Endothelial cell (in vitro differentiated cells): Measurements from ENCODE around the gene TERC. TPM values are rescaled to one million over a fixed set of nuclear protein-coding genes. Genes with fewer than 3 reads are reported as not detected.

ENCODE experiments used
- DNase-seq: peaks from one replicate; pipeline ENCODE4 v3.0.0; 2021; ENCODE audit warnings: low spot score
- H3K27ac Mint-ChIP-seq: one replicate; pipeline ENCODE4 v1.8.0; 2021; ENCODE audit warnings: mixed read lengths, inconsistent platforms; ENCODE audit not compliant: unreplicated experiment
- H3K27me3 Mint-ChIP-seq: one replicate; pipeline ENCODE4 v1.8.0; 2021; ENCODE audit warnings: mild to moderate bottlenecking, moderate library complexity, mixed read lengths, inconsistent platforms; ENCODE audit not compliant: unreplicated experiment
- H3K36me3 Mint-ChIP-seq: one replicate; pipeline ENCODE4 v1.8.0; 2021; ENCODE audit warnings: mild to moderate bottlenecking, low read depth, mixed read lengths, inconsistent platforms; ENCODE audit not compliant: unreplicated experiment
- H3K4me1 Mint-ChIP-seq: one replicate; pipeline ENCODE4 v1.8.0; 2021; ENCODE audit warnings: mild to moderate bottlenecking, mixed read lengths, inconsistent platforms; ENCODE audit not compliant: unreplicated experiment
- H3K4me3 Mint-ChIP-seq: one replicate; pipeline ENCODE4 v1.8.0; 2021; ENCODE audit warnings: mild to moderate bottlenecking, mixed read lengths, inconsistent platforms; ENCODE audit not compliant: unreplicated experiment
- H3K9me3 Mint-ChIP-seq: one replicate; pipeline ENCODE4 v1.8.0; 2021; ENCODE audit warnings: mixed read lengths, inconsistent platforms; ENCODE audit not compliant: unreplicated experiment
- CTCF ChIP-seq: fragments of 200-600 bp; sonication (generic); IDR thresholded peaks from one replicate; pipeline ENCODE4 v1.5.0; 2021; ENCODE audit warnings: antibody characterized with exemption; ENCODE audit not compliant: unreplicated experiment
- total RNA-seq: library from RNA; stranded (reverse); fragmentation: NEBNext Ultra II Directional; extraction: Animal tissue kit (Norgen Biotek cat#: 25700); gene quantifications from one replicate; pipeline ENCODE4 v1.2.1, GENCODE V29; 2021; ENCODE audit not compliant: unreplicated experiment

TERC gene
- total RNA-seq, 1 donor from 2014 or later = 3.2 TPM

- Mint-ChIP-seq H3K36me3 (peaks cover 10% of the 10 kb centered on the region), H3K4me3 (no peak overlapping the region)
Observed at GRCh38 chr3:169760479-169760878, 4.4 kb downstream of the TERC start.

GRCh38 chr3:169759256-169759655 lies 5.6 kb downstream of the TERC start:
- Mint-ChIP-seq H3K4me3 (no peak overlapping the region), H3K27ac (no peak overlapping the region), H3K4me1 (peaks cover 2% of the 10 kb centered on the region), H3K36me3 (peaks cover 4% of the 10 kb centered on the region), H3K27me3 (peaks cover 3% of the 10 kb centered on the region), H3K9me3 (no peaks in the 10 kb centered on the region)
- DNase-seq = no peak
- no peak for TF ChIP-seq CTCF

More at GRCh38 chr3:169760479-169760878, 4.4 kb downstream of the TERC start:
- no peak for DNase-seq
- Mint-ChIP-seq H3K27ac (no peak overlapping the region), H3K27me3 (peaks cover 6% of the 10 kb centered on the region), H3K4me1 (peaks cover 5% of the 10 kb centered on the region), H3K9me3 (no peaks in the 10 kb centered on the region)
- TF ChIP-seq CTCF = no peak

GRCh38 chr3:169758359-169758994 lies 6.4 kb downstream of the TERC start:
- Mint-ChIP-seq H3K36me3 (no peaks in the 10 kb centered on the region), H3K27me3 (peaks cover 2% of the 10 kb centered on the region), H3K27ac (no peak overlapping the region), H3K9me3 (no peaks in the 10 kb centered on the region), H3K4me3 (no peak overlapping the region), H3K4me1 (no peaks in the 10 kb centered on the region)
- DNase-seq = no peak
- no peak for TF ChIP-seq CTCF

GRCh38 chr3:169755488-169755887 lies 9.4 kb downstream of the TERC start:
- TF ChIP-seq CTCF = no peak
- Mint-ChIP-seq H3K4me3 (no peak overlapping the region), H3K36me3 (no peaks in the 10 kb centered on the region), H3K27ac (no peak overlapping the region), H3K27me3 (peaks cover 2% of the 10 kb centered on the region), H3K9me3 (no peaks in the 10 kb centered on the region), H3K4me1 (peaks cover 4% of the 10 kb centered on the region)
- DNase-seq = no peak

- H3K4me1 Mint-ChIP-seq = peaks cover 4% of the 10 kb centered on the region
- no peak for DNase-seq
- peaks cover 2% of the 10 kb centered on the region for H3K27me3 Mint-ChIP-seq
- TF ChIP-seq CTCF = no peak
- no peaks in the 10 kb centered on the region for H3K9me3 Mint-ChIP-seq
- no peaks in the 10 kb centered on the region for H3K36me3 Mint-ChIP-seq
- H3K27ac Mint-ChIP-seq = no peak overlapping the region
- no peak overlapping the region for H3K4me3 Mint-ChIP-seq
Observed at GRCh38 chr3:169754711-169755110, 10.1 kb downstream of the TERC start.
